Esophagus muscularis mucosa (tissue), 4 donors: Measurements from ENCODE around the gene EFL1.
"Not testable (repeated sequence)": the region's sequence is repeated elsewhere in the genome, so short reads cannot be mapped to it uniquely, and the experiment has no call there.

ENCODE experiments used
- CTCF ChIP-seq, 3 experiments: fragments of 200-600 bp in 2 of 3; fragments of 450-650 bp in 1 of 3; sonication (generic) in 2 of 3; IDR thresholded peaks; one replicate each; pipeline ENCODE4 v1.5.1; 2017 to 2019; ENCODE audit warnings: antibody characterized with exemption in 3 of 3, mild to moderate bottlenecking in 2 of 3, moderate library complexity in 1 of 3
- EP300 ChIP-seq: sonication (generic); formaldehyde crosslinking; IDR thresholded peaks from one replicate; pipeline ENCODE4 v1.6.1; 2017; ENCODE audit warnings: antibody characterized with exemption
- POLR2A ChIP-seq: fragments of 450-650 bp; IDR thresholded peaks from one replicate; pipeline ENCODE4 v1.6.1; 2017; ENCODE audit warnings: antibody characterized with exemption, moderate library complexity, mild to moderate bottlenecking, low read depth
- POLR2AphosphoS5 ChIP-seq, 2 donors: sonication (generic); formaldehyde crosslinking; IDR thresholded peaks; one replicate each; pipeline ENCODE4 v1.6.1; 2017; ENCODE audit warnings: antibody characterized with exemption in 2 of 2

GRCh38 chr15:82204575-82204974 lies 58.0 kb downstream of the EFL1 start:
- TF ChIP-seq CTCF (IDR thresholded peaks at IDR 0.05); POLR2AphosphoS5 (IDR thresholded peaks at IDR 0.05); POLR2A; EP300: not testable (repeated sequence)
